Gastrocnemius medialis (tissue), 4 donors: ENCODE data around the gene KBTBD2.

Experiments
- POLR2A ChIP-seq, 2 donors: fragments of 450-650 bp; IDR thresholded peaks; one replicate each; pipeline ENCODE4 v1.6.1; 2017; ENCODE audit warnings: antibody characterized with exemption in 2 of 2, mild to moderate bottlenecking in 2 of 2, moderate library complexity in 2 of 2
- TF ChIP-seq, protein P1 (sequence below), 5 experiments: fragments of 450-650 bp in 3 of 5; fragments of 200-600 bp in 2 of 5; sonication (generic) in 2 of 5; IDR thresholded peaks in 4 of 5; conservative IDR thresholded peaks in 1 of 5; 1 replicate in 4 of 5; 2 replicates in 1 of 5; pipeline ENCODE4 v1.5.1; 2016 to 2019; ENCODE audit warnings: antibody characterized with exemption in 5 of 5, mild to moderate bottlenecking in 3 of 5, moderate library complexity in 3 of 5

DNA sequence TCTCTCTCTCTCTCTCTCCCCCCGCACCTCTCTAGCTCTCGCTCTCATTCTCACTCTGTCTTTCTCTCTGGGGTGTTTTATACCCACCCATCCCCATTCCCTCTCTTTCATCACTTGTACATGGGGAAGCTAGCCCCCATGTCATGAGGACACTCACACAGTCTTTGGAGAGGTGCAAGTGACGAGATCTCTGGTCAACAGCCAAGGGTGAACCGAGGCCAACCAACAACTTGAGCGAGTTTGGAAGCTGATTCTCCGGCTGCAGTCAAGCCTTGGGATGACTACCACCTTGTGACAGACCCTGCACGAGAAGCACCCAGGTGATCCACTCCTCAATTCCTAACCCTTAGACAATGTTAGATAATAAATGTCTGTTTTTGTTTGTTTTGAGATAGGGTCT lies 10.1 kb upstream of the KBTBD2 start:
- TF ChIP-seq, protein P1, sequence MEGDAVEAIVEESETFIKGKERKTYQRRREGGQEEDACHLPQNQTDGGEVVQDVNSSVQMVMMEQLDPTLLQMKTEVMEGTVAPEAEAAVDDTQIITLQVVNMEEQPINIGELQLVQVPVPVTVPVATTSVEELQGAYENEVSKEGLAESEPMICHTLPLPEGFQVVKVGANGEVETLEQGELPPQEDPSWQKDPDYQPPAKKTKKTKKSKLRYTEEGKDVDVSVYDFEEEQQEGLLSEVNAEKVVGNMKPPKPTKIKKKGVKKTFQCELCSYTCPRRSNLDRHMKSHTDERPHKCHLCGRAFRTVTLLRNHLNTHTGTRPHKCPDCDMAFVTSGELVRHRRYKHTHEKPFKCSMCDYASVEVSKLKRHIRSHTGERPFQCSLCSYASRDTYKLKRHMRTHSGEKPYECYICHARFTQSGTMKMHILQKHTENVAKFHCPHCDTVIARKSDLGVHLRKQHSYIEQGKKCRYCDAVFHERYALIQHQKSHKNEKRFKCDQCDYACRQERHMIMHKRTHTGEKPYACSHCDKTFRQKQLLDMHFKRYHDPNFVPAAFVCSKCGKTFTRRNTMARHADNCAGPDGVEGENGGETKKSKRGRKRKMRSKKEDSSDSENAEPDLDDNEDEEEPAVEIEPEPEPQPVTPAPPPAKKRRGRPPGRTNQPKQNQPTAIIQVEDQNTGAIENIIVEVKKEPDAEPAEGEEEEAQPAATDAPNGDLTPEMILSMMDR (IDR thresholded peaks at IDR 0.05 in 4 of 5, conservative IDR thresholded peaks at IDR 0.05 in 1 of 5): no peak
- TF ChIP-seq POLR2A (IDR thresholded peaks at IDR 0.05): no peak
